ENCODE measurements around the gene HIRA. TPM values are rescaled to one million over a fixed set of nuclear protein-coding genes. Genes with fewer than 3 reads are reported as not detected.

HIRA gene
- total and polyA plus RNA-seq, 2 of the 8 experiments (the other 6 are each of a cell fraction or from before 2014, with no cell fraction given) = 34.9 to 67.2 TPM

- H3K14ac ChIP-seq (ENCODE audit: insufficient read length) = no peak overlapping the region
- H2BK20ac ChIP-seq (ENCODE audit: low read length) = no peak overlapping the region
- H3K9me3 ChIP-seq (ENCODE audit: insufficient read depth in 2 of 2, low read depth in 1 of 2, low read length in 1 of 2) = no peaks in the 10 kb centered on the region
- H3K36me3 ChIP-seq (ENCODE audit: control insufficient read depth in 2 of 4, insufficient read depth in 4 of 4, low read length in 3 of 4) = no peaks in the 10 kb centered on the region
- peak overlapping the region; percentile 97; the same call in 1 of the 2 replicates for H2BK12ac ChIP-seq (ENCODE audit: low read depth, low read length)
- H3K23ac ChIP-seq (ENCODE audit: insufficient read length) = no peak overlapping the region
- no peak overlapping the region for H3K27ac ChIP-seq (ENCODE audit: low read depth, low read length)
- peaks cover 13% of the 10 kb centered on the region for H3K23me2 ChIP-seq (ENCODE audit: low read depth, low read length)
- no peak overlapping the region for H3K4ac ChIP-seq (replicated peaks; ENCODE audit: insufficient read length, low read depth, low read length)
- H2AFZ ChIP-seq (ENCODE audit: low read length) = no peak overlapping the region
- CTCF ChIA-PET (ENCODE audit: partially characterized antibody) = no interaction called here
- no peak overlapping the region for H3K18ac ChIP-seq (ENCODE audit: extremely low read depth, low read length)
- peak overlapping the region in 1 of 4 experiments; percentile 26; a peak in 1 of 7 replicates for H3K9ac ChIP-seq (replicated peaks in 1 of 4; ENCODE audit: extremely low read depth in 1 of 4, low read depth in 3 of 4, low read length in 3 of 4)
- H3K79me2 ChIP-seq (ENCODE audit: control insufficient read depth in 1 of 2, insufficient read depth in 2 of 2, low read length in 2 of 2) = peaks cover 3 to 9% of the 10 kb centered on the region in 2 experiments; a peak in 2 of 4 replicates
- H2BK15ac ChIP-seq (ENCODE audit: low read length) = no peak overlapping the region
- POLR2A ChIA-PET (ENCODE audit: partially characterized antibody) = no interaction called here
- no peaks in the 10 kb centered on the region for H4K20me1 ChIP-seq (replicated peaks in 1 of 2; ENCODE audit: control insufficient read depth in 1 of 2, insufficient read depth in 2 of 2, low read length in 2 of 2)
- H3K4me1 ChIP-seq (replicated peaks in 1 of 4; ENCODE audit: control insufficient read depth in 3 of 4, insufficient read depth in 4 of 4, low read length in 3 of 4) = peaks cover 13 to 31% (median 23%) of the 10 kb centered on the region in 4 experiments
- TF ChIP-seq USF2 (IDR thresholded peaks at IDR 0.05; ENCODE audit: low read length) (no peak), POLR2A (IDR thresholded peaks at IDR 0.05; ENCODE audit: control extremely low read depth in 1 of 2, low read depth in 2 of 2, low read length in 2 of 2) (no peak), ASH2L (IDR thresholded peaks at IDR 0.05; ENCODE audit: low read length) (no peak), CBX8 (IDR thresholded peaks at IDR 0.05; ENCODE audit: borderline replicate concordance, low read depth, low read length) (no peak), JUND (IDR thresholded peaks at IDR 0.05; ENCODE audit: low read length) (no peak), TEAD4 (IDR thresholded peaks at IDR 0.05; ENCODE audit: low read depth, low read length) (no peak), MAX (IDR thresholded peaks at IDR 0.05) (no peak)
- H3K27me3 ChIP-seq (replicated peaks in 1 of 4; ENCODE audit: control insufficient read depth in 3 of 4, extremely low read depth in 1 of 4, insufficient read depth in 3 of 4, low read length in 3 of 4) = peaks cover 0 to 9% (median 7%) of the 10 kb centered on the region in 4 experiments; a peak in 3 of 7 replicates
- no peak overlapping the region for H3K56ac ChIP-seq (replicated peaks; ENCODE audit: insufficient read length, low read depth, low read length)
- no peak overlapping the region for H4K91ac ChIP-seq (replicated peaks; ENCODE audit: insufficient read length, low read length)
- WGBS, 2 experiments (ENCODE audit: extremely low coverage in 1 of 2, insufficient coverage in 1 of 2, insufficient read length in 1 of 2, insufficient replicate concordance in 2 of 2, low coverage in 1 of 2, low lambda C conversion rate in 2 of 2, missing lambda C conversion rate in 1 of 2) = 68% methylated on average over 4 of the region's 4 CpGs; no CpG with 5 or more reads in 1 of the 2 experiments
- FAIRE-seq (no peak), DNase-seq (ENCODE audit: low read depth in 1 of 2, low spot score in 2 of 2) (no peak)
- H3K4me3 ChIP-seq (ENCODE audit: extremely low read depth in 1 of 4, insufficient read depth in 2 of 4, low read depth in 3 of 4, low read length in 4 of 4) = no peak overlapping the region
- peaks cover 4% of the 10 kb centered on the region; the same call in 1 of the 2 replicates for H3K79me1 ChIP-seq (ENCODE audit: low read depth, low read length)
- H2AK5ac ChIP-seq (ENCODE audit: low read depth, low read length) = peak overlapping the region; percentile 85; the same call in 1 of the 2 replicates
- no peak overlapping the region for H4K5ac ChIP-seq (ENCODE audit: insufficient read length, low read depth, low read length)
- no peak overlapping the region for H4K8ac ChIP-seq (ENCODE audit: extremely low read depth, insufficient read depth, low read length)
- peak overlapping the region; percentile 23 to 64; a peak in 1 of 4 replicates for H3K4me2 ChIP-seq (ENCODE audit: insufficient read depth in 1 of 2, low read depth in 2 of 2, low read length in 2 of 2)
- H2BK5ac ChIP-seq (ENCODE audit: low read depth, low read length) = peak overlapping the region; percentile 72; the same call in 1 of the 2 replicates
- H2BK120ac ChIP-seq (replicated peaks; ENCODE audit: low read depth, low read length) = no peak overlapping the region
Observed at GRCh38 chr22:19287889-19288288, 143.6 kb downstream of the HIRA start.
